Type B pancreatic cell (in vitro differentiated cells): ENCODE measurements around the gene AZIN2. TPM values are rescaled to one million over a fixed set of nuclear protein-coding genes. Genes with fewer than 3 reads are reported as not detected.

Experiments
- DNase-seq: peaks from one replicate; pipeline ENCODE4 v3.0.0; 2021; ENCODE audit warnings: mixed read lengths; ENCODE audit not compliant: unreplicated experiment; ENCODE audit errors: extremely low spot score
- H3K27ac Mint-ChIP-seq: 2 replicates; pipeline ENCODE4 v1.8.0; 2021; ENCODE audit warnings: mild to moderate bottlenecking, mixed read lengths
- H3K27me3 Mint-ChIP-seq: 2 replicates; pipeline ENCODE4 v1.8.0; 2021; ENCODE audit warnings: mixed read lengths
- H3K36me3 Mint-ChIP-seq: 2 replicates; pipeline ENCODE4 v1.8.0; 2021; ENCODE audit warnings: mixed read lengths
- H3K4me1 Mint-ChIP-seq: one replicate; pipeline ENCODE4 v1.8.0; 2021; ENCODE audit warnings: mixed read lengths; ENCODE audit not compliant: unreplicated experiment
- H3K4me3 Mint-ChIP-seq: 2 replicates; pipeline ENCODE4 v1.8.0; 2021; ENCODE audit warnings: mild to moderate bottlenecking, mixed read lengths
- H3K9me3 Mint-ChIP-seq: 2 replicates; pipeline ENCODE4 v1.8.0; 2021; ENCODE audit warnings: mixed read lengths
- total RNA-seq: library from RNA; stranded (reverse); gene quantifications from 2 replicates; pipeline ENCODE4 v1.2.1, GENCODE V29; 2021; ENCODE audit warnings: low replicate concordance
- TF ChIP-seq, protein P1 (sequence below): fragments of 200-600 bp; sonication (generic); conservative IDR thresholded peaks from 2 replicates; pipeline ENCODE4 v1.5.0; 2021; ENCODE audit warnings: antibody characterized with exemption, mild to moderate bottlenecking

Gene AZIN2
- total RNA-seq, 1 donor from 2014 or later = 8.9 TPM

DNA sequence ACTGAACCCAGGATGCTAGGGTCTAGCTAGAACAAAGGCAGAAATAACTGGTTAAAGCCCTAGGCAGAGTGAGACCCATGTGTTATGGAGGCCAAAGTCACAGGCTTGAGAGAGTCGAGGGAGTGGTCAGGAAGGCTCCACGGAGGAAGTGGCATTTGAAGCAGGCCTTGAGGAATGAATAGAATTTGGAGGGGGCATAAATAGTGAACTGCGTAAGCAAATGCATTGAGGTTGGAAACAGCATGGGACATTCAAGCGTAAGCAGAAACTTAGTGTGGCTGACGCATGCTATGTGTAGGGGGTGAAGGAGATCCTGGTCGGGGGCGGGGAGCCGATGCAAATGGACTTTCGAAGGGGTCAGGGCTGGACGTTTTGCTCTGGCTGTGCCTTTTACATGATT is 11.5 kb downstream of the AZIN2 start:
- H3K4me1 Mint-ChIP-seq = peaks cover 5% of the 10 kb centered on the region
- H3K36me3 Mint-ChIP-seq = peaks cover 3% of the 10 kb centered on the region
- no peak overlapping the region for H3K4me3 Mint-ChIP-seq
- TF ChIP-seq, protein P1, sequence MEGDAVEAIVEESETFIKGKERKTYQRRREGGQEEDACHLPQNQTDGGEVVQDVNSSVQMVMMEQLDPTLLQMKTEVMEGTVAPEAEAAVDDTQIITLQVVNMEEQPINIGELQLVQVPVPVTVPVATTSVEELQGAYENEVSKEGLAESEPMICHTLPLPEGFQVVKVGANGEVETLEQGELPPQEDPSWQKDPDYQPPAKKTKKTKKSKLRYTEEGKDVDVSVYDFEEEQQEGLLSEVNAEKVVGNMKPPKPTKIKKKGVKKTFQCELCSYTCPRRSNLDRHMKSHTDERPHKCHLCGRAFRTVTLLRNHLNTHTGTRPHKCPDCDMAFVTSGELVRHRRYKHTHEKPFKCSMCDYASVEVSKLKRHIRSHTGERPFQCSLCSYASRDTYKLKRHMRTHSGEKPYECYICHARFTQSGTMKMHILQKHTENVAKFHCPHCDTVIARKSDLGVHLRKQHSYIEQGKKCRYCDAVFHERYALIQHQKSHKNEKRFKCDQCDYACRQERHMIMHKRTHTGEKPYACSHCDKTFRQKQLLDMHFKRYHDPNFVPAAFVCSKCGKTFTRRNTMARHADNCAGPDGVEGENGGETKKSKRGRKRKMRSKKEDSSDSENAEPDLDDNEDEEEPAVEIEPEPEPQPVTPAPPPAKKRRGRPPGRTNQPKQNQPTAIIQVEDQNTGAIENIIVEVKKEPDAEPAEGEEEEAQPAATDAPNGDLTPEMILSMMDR = no peak
- H3K27me3 Mint-ChIP-seq = no peaks in the 10 kb centered on the region
- DNase-seq = peak; percentile 24
- H3K9me3 Mint-ChIP-seq = no peaks in the 10 kb centered on the region
- H3K27ac Mint-ChIP-seq = no peak overlapping the region

DNA sequence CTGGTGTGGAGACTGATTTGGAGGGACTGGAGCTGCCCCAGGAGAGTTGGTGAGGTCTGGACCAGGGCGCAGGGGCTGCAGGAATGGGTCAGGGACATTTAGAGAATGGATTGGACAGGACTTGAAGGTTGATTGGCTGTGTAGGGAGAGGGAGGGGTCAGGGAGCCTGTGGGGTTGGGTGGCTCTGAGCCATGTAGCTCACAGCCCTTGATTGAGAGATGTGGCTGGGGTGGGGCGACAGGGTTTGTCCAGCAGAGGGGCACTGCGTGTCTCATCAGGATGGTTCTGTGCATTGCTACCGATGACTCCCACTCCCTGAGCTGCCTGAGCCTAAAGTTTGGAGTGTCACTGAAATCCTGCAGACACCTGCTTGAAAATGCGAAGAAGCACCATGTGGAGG is 12.1 kb downstream of the AZIN2 start:
- H3K27ac Mint-ChIP-seq = no peak overlapping the region
- peaks cover 3% of the 10 kb centered on the region for H3K36me3 Mint-ChIP-seq
- TF ChIP-seq, protein P1 = no peak
- no peaks in the 10 kb centered on the region for H3K27me3 Mint-ChIP-seq
- no peak overlapping the region for H3K4me3 Mint-ChIP-seq
- no peaks in the 10 kb centered on the region for H3K9me3 Mint-ChIP-seq
- peak; percentile 45 for DNase-seq
- H3K4me1 Mint-ChIP-seq = peaks cover 5% of the 10 kb centered on the region

DNA sequence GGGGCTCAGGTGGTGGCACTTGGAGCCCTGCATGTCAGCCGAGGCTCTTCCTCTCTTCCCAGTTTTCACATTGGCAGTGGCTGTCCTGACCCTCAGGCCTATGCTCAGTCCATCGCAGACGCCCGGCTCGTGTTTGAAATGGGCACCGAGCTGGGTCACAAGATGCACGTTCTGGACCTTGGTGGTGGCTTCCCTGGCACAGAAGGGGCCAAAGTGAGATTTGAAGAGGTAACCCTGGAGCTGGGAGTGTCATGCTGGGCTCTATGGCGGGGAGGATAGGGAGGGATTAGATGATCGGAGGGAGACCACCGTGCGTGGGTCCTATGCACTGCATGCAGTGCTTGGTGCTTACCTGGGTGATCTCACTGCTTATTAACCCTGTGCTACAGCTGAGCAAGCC is 13.5 kb downstream of the AZIN2 start:
- Mint-ChIP-seq H3K36me3 (peaks cover 3% of the 10 kb centered on the region), H3K27me3 (no peaks in the 10 kb centered on the region), H3K4me3 (no peak overlapping the region), H3K27ac (no peak overlapping the region), H3K4me1 (peaks cover 5% of the 10 kb centered on the region), H3K9me3 (no peaks in the 10 kb centered on the region)
- DNase-seq = peak; percentile 50
- TF ChIP-seq, protein P1 = no peak

GRCh38 chr1:33094971-33095604 is 14.1 kb downstream of the AZIN2 start:
- DNase-seq = peak; percentile 74
- TF ChIP-seq, protein P1 = peak; percentile 99
- peaks cover 6% of the 10 kb centered on the region for H3K36me3 Mint-ChIP-seq
- no peaks in the 10 kb centered on the region for H3K27me3 Mint-ChIP-seq
- no peak overlapping the region for H3K4me3 Mint-ChIP-seq
- peaks cover 5% of the 10 kb centered on the region for H3K4me1 Mint-ChIP-seq
- H3K9me3 Mint-ChIP-seq = no peaks in the 10 kb centered on the region
- H3K27ac Mint-ChIP-seq = no peak overlapping the region

DNA sequence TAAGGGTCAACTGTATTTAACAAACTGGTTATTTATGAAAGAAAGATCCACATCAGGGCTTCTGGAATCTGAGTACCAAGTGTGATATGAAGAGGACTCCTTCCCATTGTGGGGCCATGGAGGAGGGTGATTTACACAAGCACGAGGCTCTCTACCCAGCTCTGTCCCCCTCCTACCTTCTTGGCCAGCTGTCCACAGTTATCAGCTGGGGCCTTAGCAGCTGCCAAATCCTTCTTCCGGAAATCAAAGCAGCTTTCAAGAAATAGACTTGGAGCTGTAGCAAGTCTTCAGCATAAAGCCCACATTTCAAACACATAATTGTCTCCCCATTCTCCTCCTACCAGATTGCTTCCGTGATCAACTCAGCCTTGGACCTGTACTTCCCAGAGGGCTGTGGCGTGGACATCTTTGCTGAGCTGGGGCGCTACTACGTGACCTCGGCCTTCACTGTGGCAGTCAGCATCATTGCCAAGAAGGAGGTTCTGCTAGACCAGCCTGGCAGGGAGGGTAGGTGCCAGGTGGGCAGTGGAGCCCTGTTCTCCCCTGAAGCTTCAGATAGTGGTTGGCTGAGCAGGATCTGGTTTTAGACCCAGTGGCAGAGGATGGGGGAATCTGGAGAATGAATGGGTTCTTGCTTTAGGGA is 15.5 kb downstream of the AZIN2 start:
- no peaks in the 10 kb centered on the region for H3K9me3 Mint-ChIP-seq
- H3K36me3 Mint-ChIP-seq = peaks cover 6% of the 10 kb centered on the region
- TF ChIP-seq, protein P1 = no peak
- peaks cover 5% of the 10 kb centered on the region for H3K4me1 Mint-ChIP-seq
- no peaks in the 10 kb centered on the region for H3K27me3 Mint-ChIP-seq
- DNase-seq = peak; percentile 24
- no peak overlapping the region for H3K27ac Mint-ChIP-seq
- H3K4me3 Mint-ChIP-seq = no peak overlapping the region
